ENCODE data around the gene TRIM41. TPM values are rescaled to one million over a fixed set of nuclear protein-coding genes. Genes with fewer than 3 reads are reported as not detected.

TRIM41 gene
- total and polyA plus RNA-seq, 12 donors: 13.3 to 56.2 (median 19.6) TPM

- intact Hi-C loops (cut with DNase I): loop anchor here in 1 of 2 donors (5.0 kb wide), 1 partner anchor 33 kb away; no protein-coding TSS in a partner anchor
- 89 to 95% (median 93%) methylated on average over 8 to 10 of the region's 10 CpGs for WGBS, 4 donors
- Histone ChIP-seq H3K4me3 (no peak overlapping the region), H3K9me3 (replicated peaks in 1 of 3) (no peaks in the 10 kb centered on the region), H3K27ac (no peak overlapping the region), H3K4me1 (replicated peaks in 1 of 2) (peaks cover 4 to 24% of the 10 kb centered on the region in 2 donors), H3K27me3 (no peaks in the 10 kb centered on the region), H3K36me3 (replicated peaks in 1 of 2) (no peaks in the 10 kb centered on the region)
- no peak for TF ChIP-seq CTCF (IDR thresholded peaks at IDR 0.05)
- no peak for TF ChIP-seq POLR2A (IDR thresholded peaks at IDR 0.05)
- DNase-seq: no peak
Observed at GRCh38 chr5:181220178-181220515, 2.9 kb upstream of the TRIM41 start.

GRCh38 chr5:181221105-181221791 is 1.8 kb upstream of the TRIM41 start:
- Histone ChIP-seq H3K4me3 (no peak overlapping the region), H3K27ac (peak overlapping the region in 3 of 5 donors; percentile 74 to 98 (median 95)), H3K27me3 (no peaks in the 10 kb centered on the region), H3K4me1 (replicated peaks in 1 of 2) (peaks cover 4 to 27% of the 10 kb centered on the region in 2 donors), H3K36me3 (replicated peaks in 1 of 2) (no peaks in the 10 kb centered on the region), H3K9me3 (replicated peaks in 1 of 3) (no peaks in the 10 kb centered on the region)
- TF ChIP-seq CTCF (IDR thresholded peaks at IDR 0.05): no peak
- TF ChIP-seq POLR2A (IDR thresholded peaks at IDR 0.05): no peak
- intact Hi-C loops (cut with DNase I): loop anchor here in 1 of 2 donors (5.0 kb wide), 1 partner anchor 34 kb away; no protein-coding TSS in a partner anchor
- WGBS, 4 donors: 57 to 65% (median 62%) methylated on average over 20 to 27 of the region's 27 CpGs
- peak in 1 of 7 donors; percentile 47 for DNase-seq

- 4 to 7% (median 5%) methylated on average over 19 to 50 of the region's 50 CpGs for WGBS, 4 donors
Observed at GRCh38 chr5:181221792-181222629, 1.1 kb upstream of the TRIM41 start.

More at GRCh38 chr5:181221792-181222629, 1.1 kb upstream of the TRIM41 start:
- peak; percentile 89 to 99 (median 94) for DNase-seq
- H3K27me3 ChIP-seq: no peaks in the 10 kb centered on the region
- H3K4me3 ChIP-seq: peak overlapping the region in 2 of 4 donors; percentile 81 to 87
- no peak for TF ChIP-seq CTCF (IDR thresholded peaks at IDR 0.05)
- no peak for TF ChIP-seq POLR2A (IDR thresholded peaks at IDR 0.05)
- peaks cover 4 to 26% of the 10 kb centered on the region in 2 donors for H3K4me1 ChIP-seq (replicated peaks in 1 of 2)
- intact Hi-C loops (cut with DNase I): loop anchor here (2.0 to 5.0 kb wide), 2 partner anchors 35 kb away; no protein-coding TSS in a partner anchor
- peaks cover 0 to 4% of the 10 kb centered on the region in 2 donors for H3K36me3 ChIP-seq (replicated peaks in 1 of 2)
- H3K27ac ChIP-seq: peak overlapping the region; percentile 74 to 98 (median 95)
- H3K9me3 ChIP-seq (replicated peaks in 1 of 3): no peaks in the 10 kb centered on the region

Data from adrenal gland (tissue), 12 donors.